Ishikawa (cell line): ENCODE measurements around the gene MYO16.

Source experiments
- CEBPB ChIP-seq: IDR thresholded peaks from 2 replicates; pipeline ENCODE4 v1.6.1; 2012
- FOXM1 ChIP-seq: IDR thresholded peaks from 2 replicates; pipeline ENCODE4 v1.6.1; 2012; ENCODE audit warnings: low read depth, borderline replicate concordance
- RAD21 ChIP-seq: IDR thresholded peaks from 2 replicates; pipeline ENCODE4 v1.6.1; 2012; ENCODE audit warnings: low read depth
- REST ChIP-seq: IDR thresholded peaks from 2 replicates; pipeline ENCODE4 v1.6.1; 2012; ENCODE audit warnings: low read depth, mild to moderate bottlenecking
- TAF1 ChIP-seq: IDR thresholded peaks from 2 replicates; pipeline ENCODE4 v1.6.1; 2012; ENCODE audit warnings: low read depth, mild to moderate bottlenecking
- TEAD4 ChIP-seq: IDR thresholded peaks from 2 replicates; pipeline ENCODE4 v1.6.1; 2012
- TF ChIP-seq, protein P1 (sequence below): IDR thresholded peaks from 2 replicates; pipeline ENCODE4 v1.6.1; 2012

GRCh38 chr13:108597943-108598342 is 31.5 kb upstream of the MYO16 start:
- no peak for TF ChIP-seq TAF1
- no peak for TF ChIP-seq REST
- no peak for TF ChIP-seq CEBPB
- TF ChIP-seq, protein P1, sequence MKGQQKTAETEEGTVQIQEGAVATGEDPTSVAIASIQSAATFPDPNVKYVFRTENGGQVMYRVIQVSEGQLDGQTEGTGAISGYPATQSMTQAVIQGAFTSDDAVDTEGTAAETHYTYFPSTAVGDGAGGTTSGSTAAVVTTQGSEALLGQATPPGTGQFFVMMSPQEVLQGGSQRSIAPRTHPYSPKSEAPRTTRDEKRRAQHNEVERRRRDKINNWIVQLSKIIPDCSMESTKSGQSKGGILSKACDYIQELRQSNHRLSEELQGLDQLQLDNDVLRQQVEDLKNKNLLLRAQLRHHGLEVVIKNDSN, result no peak
- TF ChIP-seq TEAD4, result no peak
- no peak for TF ChIP-seq FOXM1
- TF ChIP-seq RAD21, result no peak
